ENCODE measurements around the gene MRPL27.
"Not testable (repeated sequence)": the region's sequence is repeated elsewhere in the genome, so short reads cannot be mapped to it uniquely, and the experiment has no call there.

The MRPL27 gene

GRCh38 chr17:50372758-50373556, at the start of gene MRPL27, which contains the start of gene EME1:
TSS of gene MRPL27 (minus strand) at chr17:50373184. CDS start at chr17:50373170, 14 bp downstream.
TSS of gene EME1 (plus strand) at chr17:50373229. CDS start at chr17:50375209, 1,980 bp downstream.
- in situ Hi-C loops (cut with MboI; ENCODE audit: low sequenced_read_pairs) = no loop called here

GRCh38 chr17:50422738-50423137, 49.8 kb upstream of the MRPL27 start:
- in situ Hi-C loops (cut with MboI; ENCODE audit: low sequenced_read_pairs) = no loop called here

- in situ Hi-C loops (cut with MboI; ENCODE audit: low sequenced_read_pairs) = no loop called here
Observed at GRCh38 chr17:50421308-50422051, 48.5 kb upstream of the MRPL27 start.

GRCh38 chr17:50420419-50421112, 47.6 kb upstream of the MRPL27 start:
- in situ Hi-C loops (cut with MboI; ENCODE audit: low sequenced_read_pairs) = no loop called here

- in situ Hi-C loops (cut with MboI; ENCODE audit: low sequenced_read_pairs) = not testable (repeated sequence)
Observed at GRCh38 chr17:50419577-50419976, 46.6 kb upstream of the MRPL27 start.

GRCh38 chr17:50414808-50415207, 41.8 kb upstream of the MRPL27 start:
- in situ Hi-C loops (cut with MboI; ENCODE audit: low sequenced_read_pairs) = no loop called here

GRCh38 chr17:50412188-50412732, 39.3 kb upstream of the MRPL27 start:
- in situ Hi-C loops (cut with MboI; ENCODE audit: low sequenced_read_pairs) = no loop called here

GRCh38 chr17:50407921-50408320, 34.9 kb upstream of the MRPL27 start:
- in situ Hi-C loops (cut with MboI; ENCODE audit: low sequenced_read_pairs) = no loop called here

GRCh38 chr17:50406578-50406977, 33.6 kb upstream of the MRPL27 start:
- in situ Hi-C loops (cut with MboI; ENCODE audit: low sequenced_read_pairs) = no loop called here

- in situ Hi-C loops (cut with MboI; ENCODE audit: low sequenced_read_pairs) = not testable (repeated sequence)
Observed at GRCh38 chr17:50405351-50405750, 32.4 kb upstream of the MRPL27 start.

- in situ Hi-C loops (cut with MboI; ENCODE audit: low sequenced_read_pairs) = not testable (repeated sequence)
Observed at GRCh38 chr17:50399591-50399990, 26.6 kb upstream of the MRPL27 start.

- in situ Hi-C loops (cut with MboI; ENCODE audit: low sequenced_read_pairs) = not testable (repeated sequence)
Observed at GRCh38 chr17:50398672-50399071, 25.7 kb upstream of the MRPL27 start.

- in situ Hi-C loops (cut with MboI; ENCODE audit: low sequenced_read_pairs) = no loop called here
Observed at GRCh38 chr17:50397919-50398285, 24.9 kb upstream of the MRPL27 start.

GRCh38 chr17:50397111-50397918, 24.3 kb upstream of the MRPL27 start, which contains the start of gene LRRC59:
TSS of gene LRRC59 (minus strand) at chr17:50397523. CDS start at chr17:50397317, 206 bp downstream.
- in situ Hi-C loops (cut with MboI; ENCODE audit: low sequenced_read_pairs) = no loop called here

GRCh38 chr17:50396261-50397110, 23.5 kb upstream of the MRPL27 start:
- in situ Hi-C loops (cut with MboI; ENCODE audit: low sequenced_read_pairs) = no loop called here

GRCh38 chr17:50394711-50395110, 21.7 kb upstream of the MRPL27 start:
- in situ Hi-C loops (cut with MboI; ENCODE audit: low sequenced_read_pairs) = no loop called here

GRCh38 chr17:50393700-50394099, 20.7 kb upstream of the MRPL27 start:
- in situ Hi-C loops (cut with MboI; ENCODE audit: low sequenced_read_pairs) = no loop called here

- in situ Hi-C loops (cut with MboI; ENCODE audit: low sequenced_read_pairs) = no loop called here
Observed at GRCh38 chr17:50392621-50393020, 19.6 kb upstream of the MRPL27 start.

- in situ Hi-C loops (cut with MboI; ENCODE audit: low sequenced_read_pairs) = no loop called here
Observed at GRCh38 chr17:50389534-50389933, 16.6 kb upstream of the MRPL27 start.

Data from HL-60/S4 (cell line).